HEK293 (cell line): ENCODE measurements around the gene TNFAIP8.
A peak's percentile ranks its signal among the peaks of the same experiment; 100 is the strongest.

Experiments used
- CTCF ChIA-PET: fragments of 350-600 bp; formaldehyde crosslinking; extraction: SDS; loops from one replicate; lab custom pipeline; 2021; ENCODE audit warnings: antibody characterized with exemption; lab: Yijun Ruan, JAX
- POLR2A ChIA-PET: fragments of 300-600 bp; formaldehyde crosslinking; extraction: SDS; loops from one replicate; lab custom pipeline; 2020; ENCODE audit warnings: antibody characterized with exemption, inconsistent platforms; lab: Yijun Ruan, JAX
- H3K27ac ChIP-seq: fragments of 200-500 bp; sonication (Bioruptor generic); 2 replicates; pipeline ENCODE4 v1.5.1; 2014; ENCODE audit warnings: low read depth, low read length, control low read depth, inconsistent platforms; ENCODE audit errors: extremely low read depth
- H3K36me3 ChIP-seq, 2 experiments: fragments of 200-500 bp in 1 of 2; sonication (Bioruptor generic) in 1 of 2; 1 replicate in 1 of 2; 2 replicates in 1 of 2; pipeline ENCODE4 v1.5.1; 2014 to 2017; ENCODE audit warnings: inconsistent platforms in 2 of 2, low read length in 2 of 2; ENCODE audit not compliant: control insufficient read depth in 2 of 2, insufficient read depth in 1 of 2
- H3K4me1 ChIP-seq: fragments of 200-500 bp; sonication (Bioruptor generic); 2 replicates; pipeline ENCODE4 v1.5.1; 2014; ENCODE audit warnings: mild to moderate bottlenecking, low read length, inconsistent platforms; ENCODE audit not compliant: control insufficient read depth, insufficient read depth
- H3K4me3 ChIP-seq: 2 replicates; pipeline ENCODE4 v1.5.1; 2011; ENCODE audit warnings: low read depth, mild to moderate bottlenecking, control low read depth, low read length, moderate library complexity
- H3K9me3 ChIP-seq: fragments of 200-500 bp; sonication (Bioruptor generic); 2 replicates; pipeline ENCODE4 v1.5.1; 2014; ENCODE audit warnings: low read depth, low read length, inconsistent platforms; ENCODE audit not compliant: control insufficient read depth, insufficient read depth
- EGR2 ChIP-seq: fragments of 450-650 bp; formaldehyde crosslinking; IDR thresholded peaks from 2 replicates; pipeline ENCODE4 v1.5.1; 2016; ENCODE audit warnings: low read depth, missing biosample characterization, missing genetic modification characterization
- KLF7 ChIP-seq: fragments of 450-650 bp; formaldehyde crosslinking; IDR thresholded peaks from 2 replicates; pipeline ENCODE4 v1.5.1; 2016; ENCODE audit warnings: missing biosample characterization, missing genetic modification characterization, borderline replicate concordance
- SETDB1 ChIP-seq: IDR thresholded peaks from one replicate; pipeline ENCODE4 v1.6.1; 2017; ENCODE audit warnings: mild to moderate bottlenecking, low read length, moderate library complexity, mixed read lengths; ENCODE audit not compliant: insufficient read length
- ZFHX2 ChIP-seq: fragments of 450-650 bp; formaldehyde crosslinking; conservative IDR thresholded peaks from 2 replicates; pipeline ENCODE4 v1.5.1; 2016; ENCODE audit warnings: missing biosample characterization, missing genetic modification characterization
- ZNF121 ChIP-seq: fragments of 450-650 bp; formaldehyde crosslinking; IDR thresholded peaks from 2 replicates; pipeline ENCODE4 v1.5.1; 2016; ENCODE audit warnings: missing biosample characterization, missing genetic modification characterization
- ZNF391 ChIP-seq: fragments of 450-650 bp; formaldehyde crosslinking; IDR thresholded peaks from 2 replicates; pipeline ENCODE4 v1.5.1; 2016; ENCODE audit warnings: low read depth, missing biosample characterization, missing genetic modification characterization, borderline replicate concordance
- ZNF394 ChIP-seq: fragments of 450-650 bp; formaldehyde crosslinking; IDR thresholded peaks from 2 replicates; pipeline ENCODE4 v1.5.1; 2016; ENCODE audit warnings: missing biosample characterization, missing genetic modification characterization, mild to moderate bottlenecking, moderate library complexity, borderline replicate concordance
- ZNF423 ChIP-seq: fragments of 450-650 bp; formaldehyde crosslinking; IDR thresholded peaks from 2 replicates; pipeline ENCODE4 v1.5.1; 2016; ENCODE audit warnings: missing biosample characterization, missing genetic modification characterization
- ZSCAN23 ChIP-seq: fragments of 450-650 bp; formaldehyde crosslinking; IDR thresholded peaks from 2 replicates; pipeline ENCODE4 v1.5.1; 2016; ENCODE audit warnings: missing biosample characterization, missing genetic modification characterization
- TF ChIP-seq, protein P1 (sequence below): fragments of 450-650 bp; formaldehyde crosslinking; IDR thresholded peaks from 2 replicates; pipeline ENCODE4 v1.5.1; 2016; ENCODE audit warnings: missing biosample characterization, missing genetic modification characterization
- TF ChIP-seq, protein P2 (sequence below): fragments of 450-650 bp; formaldehyde crosslinking; IDR thresholded peaks from 2 replicates; pipeline ENCODE4 v1.5.1; 2016; ENCODE audit warnings: missing biosample characterization, missing genetic modification characterization
- TF ChIP-seq, protein P3 (sequence below): fragments of 450-650 bp; formaldehyde crosslinking; IDR thresholded peaks from 2 replicates; pipeline ENCODE4 v1.5.1; 2017; ENCODE audit warnings: missing biosample characterization, missing genetic modification characterization

The TNFAIP8 gene

GRCh38 chr5:119365847-119366539 is 10.2 kb downstream of the TNFAIP8 start:
- POLR2A ChIA-PET = no interaction called here
- no peak overlapping the region for H3K27ac ChIP-seq
- H3K9me3 ChIP-seq = no peaks in the 10 kb centered on the region
- no peaks in the 10 kb centered on the region for H3K36me3 ChIP-seq
- CTCF ChIA-PET = interaction anchor here (0.5 to 0.9 kb wide), 2 partner anchors 32 to 69 kb away, joined by 3 to 6 read pairs; no protein-coding TSS in a partner anchor
- H3K4me1 ChIP-seq = peaks cover 6% of the 10 kb centered on the region
- peak; percentile 69 for TF ChIP-seq ZFHX2 (tag by site-specific recombination)
- no peak for TF ChIP-seq ZSCAN23
- peak; percentile 77 for TF ChIP-seq EGR2 (tag by site-specific recombination)
- TF ChIP-seq, all 188 proteins: peak for 2
- no peak overlapping the region for H3K4me3 ChIP-seq

DNA sequence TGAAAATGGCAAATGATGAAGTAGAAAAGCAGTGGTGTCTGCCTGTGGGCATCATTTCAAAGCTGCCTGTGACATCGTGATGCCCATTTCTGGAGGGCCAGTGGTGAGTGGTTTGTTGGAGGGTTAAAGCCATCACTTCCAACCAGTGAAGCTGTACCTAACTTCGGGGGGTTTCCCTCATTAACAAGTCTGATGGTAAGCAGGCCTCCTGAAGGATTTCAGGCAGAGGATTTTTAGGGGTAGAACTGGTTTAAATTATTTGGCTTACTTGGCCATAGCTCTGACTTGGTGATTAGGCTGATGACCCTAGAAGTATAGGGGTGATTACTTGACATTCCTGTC is 10.7 kb downstream of the TNFAIP8 start:
- Histone ChIP-seq H3K4me1 (peaks cover 3% of the 10 kb centered on the region), H3K36me3 (no peaks in the 10 kb centered on the region), H3K4me3 (no peak overlapping the region), H3K9me3 (no peaks in the 10 kb centered on the region), H3K27ac (no peak overlapping the region)
- TF ChIP-seq, protein P1, sequence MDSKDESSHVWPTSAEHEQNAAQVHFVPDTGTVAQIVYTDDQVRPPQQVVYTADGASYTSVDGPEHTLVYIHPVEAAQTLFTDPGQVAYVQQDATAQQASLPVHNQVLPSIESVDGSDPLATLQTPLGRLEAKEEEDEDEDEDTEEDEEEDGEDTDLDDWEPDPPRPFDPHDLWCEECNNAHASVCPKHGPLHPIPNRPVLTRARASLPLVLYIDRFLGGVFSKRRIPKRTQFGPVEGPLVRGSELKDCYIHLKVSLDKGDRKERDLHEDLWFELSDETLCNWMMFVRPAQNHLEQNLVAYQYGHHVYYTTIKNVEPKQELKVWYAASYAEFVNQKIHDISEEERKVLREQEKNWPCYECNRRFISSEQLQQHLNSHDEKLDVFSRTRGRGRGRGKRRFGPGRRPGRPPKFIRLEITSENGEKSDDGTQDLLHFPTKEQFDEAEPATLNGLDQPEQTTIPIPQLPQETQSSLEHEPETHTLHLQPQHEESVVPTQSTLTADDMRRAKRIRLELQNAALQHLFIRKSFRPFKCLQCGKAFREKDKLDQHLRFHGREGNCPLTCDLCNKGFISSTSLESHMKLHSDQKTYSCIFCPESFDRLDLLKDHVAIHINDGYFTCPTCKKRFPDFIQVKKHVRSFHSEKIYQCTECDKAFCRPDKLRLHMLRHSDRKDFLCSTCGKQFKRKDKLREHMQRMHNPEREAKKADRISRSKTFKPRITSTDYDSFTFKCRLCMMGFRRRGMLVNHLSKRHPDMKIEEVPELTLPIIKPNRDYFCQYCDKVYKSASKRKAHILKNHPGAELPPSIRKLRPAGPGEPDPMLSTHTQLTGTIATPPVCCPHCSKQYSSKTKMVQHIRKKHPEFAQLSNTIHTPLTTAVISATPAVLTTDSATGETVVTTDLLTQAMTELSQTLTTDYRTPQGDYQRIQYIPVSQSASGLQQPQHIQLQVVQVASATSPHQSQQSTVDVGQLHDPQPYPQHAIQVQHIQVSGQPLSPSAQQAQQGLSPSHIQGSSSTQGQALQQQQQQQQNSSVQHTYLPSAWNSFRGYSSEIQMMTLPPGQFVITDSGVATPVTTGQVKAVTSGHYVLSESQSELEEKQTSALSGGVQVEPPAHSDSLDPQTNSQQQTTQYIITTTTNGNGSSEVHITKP = no peak
- TF ChIP-seq, protein P2, sequence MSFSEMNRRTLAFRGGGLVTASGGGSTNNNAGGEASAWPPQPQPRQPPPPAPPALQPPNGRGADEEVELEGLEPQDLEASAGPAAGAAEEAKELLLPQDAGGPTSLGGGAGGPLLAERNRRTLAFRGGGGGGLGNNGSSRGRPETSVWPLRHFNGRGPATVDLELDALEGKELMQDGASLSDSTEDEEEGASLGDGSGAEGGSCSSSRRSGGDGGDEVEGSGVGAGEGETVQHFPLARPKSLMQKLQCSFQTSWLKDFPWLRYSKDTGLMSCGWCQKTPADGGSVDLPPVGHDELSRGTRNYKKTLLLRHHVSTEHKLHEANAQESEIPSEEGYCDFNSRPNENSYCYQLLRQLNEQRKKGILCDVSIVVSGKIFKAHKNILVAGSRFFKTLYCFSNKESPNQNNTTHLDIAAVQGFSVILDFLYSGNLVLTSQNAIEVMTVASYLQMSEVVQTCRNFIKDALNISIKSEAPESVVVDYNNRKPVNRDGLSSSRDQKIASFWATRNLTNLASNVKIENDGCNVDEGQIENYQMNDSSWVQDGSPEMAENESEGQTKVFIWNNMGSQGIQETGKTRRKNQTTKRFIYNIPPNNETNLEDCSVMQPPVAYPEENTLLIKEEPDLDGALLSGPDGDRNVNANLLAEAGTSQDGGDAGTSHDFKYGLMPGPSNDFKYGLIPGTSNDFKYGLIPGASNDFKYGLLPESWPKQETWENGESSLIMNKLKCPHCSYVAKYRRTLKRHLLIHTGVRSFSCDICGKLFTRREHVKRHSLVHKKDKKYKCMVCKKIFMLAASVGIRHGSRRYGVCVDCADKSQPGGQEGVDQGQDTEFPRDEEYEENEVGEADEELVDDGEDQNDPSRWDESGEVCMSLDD = no peak
- TF ChIP-seq ZNF423 = no peak
- TF ChIP-seq ZNF391 (tag by site-specific recombination) = no peak
- TF ChIP-seq SETDB1 = no peak
- TF ChIP-seq, protein P3, sequence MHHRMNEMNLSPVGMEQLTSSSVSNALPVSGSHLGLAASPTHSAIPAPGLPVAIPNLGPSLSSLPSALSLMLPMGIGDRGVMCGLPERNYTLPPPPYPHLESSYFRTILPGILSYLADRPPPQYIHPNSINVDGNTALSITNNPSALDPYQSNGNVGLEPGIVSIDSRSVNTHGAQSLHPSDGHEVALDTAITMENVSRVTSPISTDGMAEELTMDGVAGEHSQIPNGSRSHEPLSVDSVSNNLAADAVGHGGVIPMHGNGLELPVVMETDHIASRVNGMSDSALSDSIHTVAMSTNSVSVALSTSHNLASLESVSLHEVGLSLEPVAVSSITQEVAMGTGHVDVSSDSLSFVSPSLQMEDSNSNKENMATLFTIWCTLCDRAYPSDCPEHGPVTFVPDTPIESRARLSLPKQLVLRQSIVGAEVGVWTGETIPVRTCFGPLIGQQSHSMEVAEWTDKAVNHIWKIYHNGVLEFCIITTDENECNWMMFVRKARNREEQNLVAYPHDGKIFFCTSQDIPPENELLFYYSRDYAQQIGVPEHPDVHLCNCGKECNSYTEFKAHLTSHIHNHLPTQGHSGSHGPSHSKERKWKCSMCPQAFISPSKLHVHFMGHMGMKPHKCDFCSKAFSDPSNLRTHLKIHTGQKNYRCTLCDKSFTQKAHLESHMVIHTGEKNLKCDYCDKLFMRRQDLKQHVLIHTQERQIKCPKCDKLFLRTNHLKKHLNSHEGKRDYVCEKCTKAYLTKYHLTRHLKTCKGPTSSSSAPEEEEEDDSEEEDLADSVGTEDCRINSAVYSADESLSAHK (tag by site-specific recombination) = no peak
- TF ChIP-seq KLF7 (tag by site-specific recombination) = no peak
- no peak for TF ChIP-seq ZNF121 (tag by site-specific recombination)
- TF ChIP-seq ZNF394 (tag by site-specific recombination) = no peak
- ChIA-PET POLR2A (no interaction called here), CTCF (interaction anchor here (0.5 to 1.2 kb wide), 3 partner anchors 32 to 69 kb away, joined by 3 to 8 read pairs (median 6); no protein-coding TSS in a partner anchor)
